Omental fat pad (tissue), 4 donors: ENCODE measurements around the gene ELFN1. TPM values are rescaled to one million over a fixed set of nuclear protein-coding genes. Genes with fewer than 3 reads are reported as not detected.

Experiments
- ATAC-seq: fragments of 150-250 bp; one replicate; pipeline ENCODE4 v1.9.1; 2016; ENCODE audit warnings: mild to moderate bottlenecking, moderate library complexity; ENCODE audit not compliant: low FRiP score
- DNase-seq: peaks from one replicate; pipeline ENCODE4 v3.0.0-alpha.2; 2019; ENCODE audit warnings: low spot score
- total RNA-seq, 4 donors: library from RNA; depleted of rRNA; stranded (reverse); fragments of >200 nt; gene quantifications; one replicate each; pipeline ENCODE4 v1.1.0, GENCODE V29; 2016
- TF ChIP-seq, protein P1 (sequence below), 3 donors: fragments of 450-650 bp; IDR thresholded peaks; one replicate each; pipeline ENCODE4 v1.5.1; 2016 to 2017; ENCODE audit warnings: antibody characterized with exemption in 3 of 3, mild to moderate bottlenecking in 3 of 3, moderate library complexity in 2 of 3

Gene ELFN1
- total RNA-seq, 4 donors from 2014 or later: 3.8 to 6.0 (median 4.1) TPM

DNA sequence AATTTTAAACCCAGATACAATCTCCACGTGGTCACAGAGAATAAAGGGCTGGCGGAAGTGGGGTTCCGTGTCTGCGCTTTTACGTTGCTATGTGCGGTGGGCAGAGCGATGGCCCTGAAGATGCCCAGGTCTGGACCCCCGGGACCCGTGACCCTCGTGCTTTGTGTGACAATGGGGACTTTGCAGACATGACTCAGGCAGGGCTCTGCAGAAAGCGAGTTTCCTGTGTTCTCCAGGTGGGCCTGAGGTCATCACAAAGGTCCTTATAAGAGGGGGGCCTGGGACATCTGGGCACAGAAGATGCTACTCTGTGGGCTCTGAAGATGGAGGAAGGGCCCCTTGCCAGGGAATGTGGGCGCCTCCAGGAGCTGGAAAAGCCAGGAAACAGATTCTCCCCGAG lies 95.3 kb downstream of the ELFN1 start:
- TF ChIP-seq, protein P1, sequence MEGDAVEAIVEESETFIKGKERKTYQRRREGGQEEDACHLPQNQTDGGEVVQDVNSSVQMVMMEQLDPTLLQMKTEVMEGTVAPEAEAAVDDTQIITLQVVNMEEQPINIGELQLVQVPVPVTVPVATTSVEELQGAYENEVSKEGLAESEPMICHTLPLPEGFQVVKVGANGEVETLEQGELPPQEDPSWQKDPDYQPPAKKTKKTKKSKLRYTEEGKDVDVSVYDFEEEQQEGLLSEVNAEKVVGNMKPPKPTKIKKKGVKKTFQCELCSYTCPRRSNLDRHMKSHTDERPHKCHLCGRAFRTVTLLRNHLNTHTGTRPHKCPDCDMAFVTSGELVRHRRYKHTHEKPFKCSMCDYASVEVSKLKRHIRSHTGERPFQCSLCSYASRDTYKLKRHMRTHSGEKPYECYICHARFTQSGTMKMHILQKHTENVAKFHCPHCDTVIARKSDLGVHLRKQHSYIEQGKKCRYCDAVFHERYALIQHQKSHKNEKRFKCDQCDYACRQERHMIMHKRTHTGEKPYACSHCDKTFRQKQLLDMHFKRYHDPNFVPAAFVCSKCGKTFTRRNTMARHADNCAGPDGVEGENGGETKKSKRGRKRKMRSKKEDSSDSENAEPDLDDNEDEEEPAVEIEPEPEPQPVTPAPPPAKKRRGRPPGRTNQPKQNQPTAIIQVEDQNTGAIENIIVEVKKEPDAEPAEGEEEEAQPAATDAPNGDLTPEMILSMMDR (IDR thresholded peaks at IDR 0.05): no peak
- DNase-seq: no peak
- no peak for ATAC-seq

DNA sequence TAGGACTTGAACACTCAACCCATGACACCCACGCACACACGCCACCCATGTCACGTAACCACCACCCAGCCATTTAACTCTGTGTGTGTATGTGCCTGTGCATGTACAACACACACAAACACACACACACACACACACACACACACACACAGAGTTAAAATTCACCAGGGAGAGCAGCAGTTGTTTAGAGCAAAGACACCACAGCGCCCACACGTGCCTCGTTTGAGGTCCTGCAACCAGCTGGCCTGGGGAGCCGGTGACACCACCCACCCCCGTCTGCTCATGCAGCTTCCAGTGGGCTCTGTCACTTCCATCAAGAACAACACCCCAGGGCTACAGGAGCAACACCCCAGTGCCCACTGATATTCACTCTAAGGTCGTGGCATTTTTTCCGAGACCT lies 97.4 kb downstream of the ELFN1 start:
- TF ChIP-seq, protein P1 (IDR thresholded peaks at IDR 0.05): no peak
- DNase-seq (no peak), ATAC-seq (no peak)

GRCh38 chr7:1768832-1769231 lies 98.8 kb downstream of the ELFN1 start:
- DNase-seq (no peak), ATAC-seq (no peak)
- TF ChIP-seq, protein P1 (IDR thresholded peaks at IDR 0.05): no peak

DNA sequence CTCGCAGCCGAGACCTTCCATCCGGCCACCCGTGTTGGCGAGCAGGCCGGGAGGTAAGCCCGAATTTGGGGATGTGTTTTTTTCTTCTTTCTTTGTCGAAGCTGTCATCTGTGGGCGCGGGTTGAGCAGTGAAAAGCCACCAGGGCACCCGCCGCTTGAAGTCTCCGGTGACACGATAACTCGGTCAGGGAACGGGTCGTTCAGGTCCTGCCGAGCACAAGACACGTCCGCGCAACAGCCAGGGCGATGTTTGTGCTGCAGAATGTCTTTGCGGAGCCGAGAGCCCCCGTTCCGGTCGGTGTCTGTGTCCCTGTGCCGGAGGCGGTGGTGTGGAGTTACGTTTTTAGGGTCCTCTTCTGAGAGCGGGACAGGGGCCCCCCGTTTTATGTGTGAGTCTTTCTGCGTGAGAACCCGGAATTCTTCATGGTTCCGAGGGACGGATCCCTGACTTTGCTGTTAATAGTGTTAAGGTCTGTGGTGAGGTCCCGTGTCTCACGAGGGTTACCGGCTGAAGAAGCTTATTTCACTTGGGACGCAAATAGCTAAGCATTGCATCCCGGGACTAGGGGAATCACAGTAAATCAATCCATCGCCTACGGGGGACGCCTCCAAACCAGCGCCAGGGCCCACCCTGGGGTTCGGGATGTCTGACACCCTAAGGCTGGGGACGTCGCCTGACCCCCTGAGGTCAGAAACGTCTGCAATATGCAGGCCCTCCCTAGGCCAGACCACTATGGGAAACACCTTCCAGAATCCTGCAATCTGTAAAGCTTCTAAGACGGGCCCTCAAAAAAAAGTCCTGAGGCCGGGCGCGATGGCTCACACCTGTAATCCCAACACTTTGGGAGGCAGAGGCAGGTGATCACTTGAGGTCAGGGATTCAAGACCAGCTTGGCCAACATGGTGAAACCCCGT lies 99.5 kb downstream of the ELFN1 start:
- no peak for ATAC-seq
- TF ChIP-seq, protein P1 (IDR thresholded peaks at IDR 0.05): no peak
- DNase-seq: no peak

- ATAC-seq: no peak
- DNase-seq: no peak
- TF ChIP-seq, protein P1 (IDR thresholded peaks at IDR 0.05): no peak
These were observed 100.3 kb downstream of the ELFN1 start for GRCh38 chr7:1770331-1770730.

DNA sequence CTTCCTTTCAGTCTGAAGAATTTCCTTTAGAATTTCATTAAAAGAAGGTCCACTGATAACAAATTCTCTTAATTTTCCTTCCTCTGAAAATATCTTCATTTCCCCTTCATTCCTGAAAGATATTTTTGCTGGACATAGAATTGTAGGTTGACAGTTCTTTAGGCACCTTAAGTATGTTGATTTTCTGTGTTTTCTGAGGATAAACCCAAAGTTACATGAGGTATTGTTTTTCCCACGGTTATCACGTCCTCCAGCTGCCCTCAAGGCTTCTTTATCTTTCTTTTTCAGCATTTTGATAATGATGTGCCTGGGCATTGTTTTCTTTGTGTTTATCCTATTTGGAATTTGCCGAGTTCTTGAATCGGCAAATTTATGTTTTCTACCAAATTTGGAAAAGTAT lies 105.3 kb downstream of the ELFN1 start:
- ATAC-seq (no peak), DNase-seq (no peak)
- TF ChIP-seq, protein P1 (IDR thresholded peaks at IDR 0.05): no peak

DNA sequence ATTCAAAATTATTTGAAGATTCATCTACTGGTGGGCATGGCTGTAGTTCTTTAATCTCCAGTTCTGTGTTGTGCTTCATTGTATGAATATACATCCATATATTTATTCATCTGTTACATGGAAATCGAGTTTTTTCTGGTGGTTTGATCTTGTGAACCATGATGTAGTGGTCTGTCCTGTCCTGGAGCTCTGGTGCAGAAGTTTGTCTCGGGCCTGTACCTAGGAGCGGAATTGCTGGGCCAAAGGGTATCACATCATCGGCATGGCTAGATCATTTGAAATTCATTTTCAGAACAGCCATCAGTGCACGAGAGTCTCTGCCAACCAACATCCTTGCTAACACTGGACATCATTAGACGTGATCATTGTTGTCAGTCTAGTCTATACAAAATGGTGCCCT lies 107.0 kb downstream of the ELFN1 start:
- DNase-seq (no peak), ATAC-seq (no peak)
- TF ChIP-seq, protein P1 (IDR thresholded peaks at IDR 0.05): no peak
